Kidney (tissue), 14 donors: ENCODE measurements around the gene FOXC2. TPM values are rescaled to one million over a fixed set of nuclear protein-coding genes. Genes with fewer than 3 reads are reported as not detected.

ENCODE experiments used
- DNase-seq, 5 donors: peaks; one replicate each; pipeline ENCODE4 v3.0.0-alpha.2; 2013 to 2020
- FAIRE-seq: peaks from 2 replicates; lab custom pipeline; 2012; peaks lifted over from hg19 to GRCh38; lab: Jason Lieb, UNC
- H3K27ac ChIP-seq, 2 donors: one replicate each; pipeline ENCODE4 v1.7.0; 2013; ENCODE audit warnings: low read depth in 2 of 2, low read length in 2 of 2, inconsistent platforms in 1 of 2
- H3K27me3 ChIP-seq: one replicate; pipeline ENCODE4 v1.7.1; 2013; ENCODE audit warnings: low read length, inconsistent platforms; ENCODE audit not compliant: control insufficient read depth, insufficient read depth
- H3K36me3 ChIP-seq, 3 donors: one replicate each; pipeline versions ENCODE4 v1.7.0 to v1.7.1; 2013; ENCODE audit warnings: low read length in 3 of 3, control low read depth in 1 of 3, inconsistent platforms in 1 of 3; ENCODE audit not compliant: insufficient read depth in 3 of 3, control insufficient read depth in 2 of 3
- H3K4me1 ChIP-seq, 3 donors: one replicate each; pipeline versions ENCODE4 v1.7.0 to v1.7.1; 2013; ENCODE audit warnings: low read length in 3 of 3, inconsistent platforms in 1 of 3, low read depth in 1 of 3; ENCODE audit not compliant: control insufficient read depth in 2 of 3, insufficient read depth in 2 of 3
- H3K4me3 ChIP-seq, 3 donors: one replicate each; pipeline versions ENCODE4 v1.7.0 to v1.8.1; 2013; ENCODE audit warnings: low read length in 3 of 3, control low read depth in 1 of 3, inconsistent platforms in 1 of 3
- H3K9ac ChIP-seq, 3 donors: one replicate each; pipeline versions ENCODE4 v1.7.0 to v1.7.1; 2013; ENCODE audit warnings: low read length in 3 of 3, control low read depth in 1 of 3, inconsistent platforms in 1 of 3
- H3K9me3 ChIP-seq, 3 donors: one replicate each; pipeline versions ENCODE4 v1.7.0 to v1.7.1; 2013; ENCODE audit warnings: low read length in 3 of 3, control low read depth in 1 of 3, inconsistent platforms in 1 of 3; ENCODE audit not compliant: control insufficient read depth in 2 of 3, insufficient read depth in 1 of 3
- CTCF ChIP-seq: IDR thresholded peaks from 3 replicates; pipeline ENCODE4 v1.5.1; 2012; ENCODE audit warnings: mild to moderate bottlenecking, moderate library complexity, borderline replicate concordance; ENCODE audit not compliant: insufficient read depth; ENCODE audit errors: extremely low read depth
- intact Hi-C: fragments of 100-400 bp; cut with DNase I; formaldehyde crosslinking; loops from one replicate; pipeline ENCODE4 v1.11.1; 2022
- polyA plus RNA-seq: library from polyadenylated mRNA; stranded (reverse); fragments of 350-450 nt; fragmentation: Illumina TruSeq; extraction: RNeasy Lipid Tissue Mini Kit (QIAGEN cat#74804); gene quantifications from one replicate; pipeline ENCODE4 v1.2.3, GENCODE V29; 2014; ENCODE audit warnings: low read depth, low replicate concordance; ENCODE audit not compliant: insufficient read depth
- total RNA-seq: library from RNA; stranded (reverse); fragmentation: NEBNext Ultra II Directional; extraction: Animal tissue kit (Norgen Biotek cat#: 25700); gene quantifications from one replicate; pipeline ENCODE4 v1.2.1, GENCODE V29; 2021
- donor health status: control.
- donor health status: control.
- donor health status: control.
- donor health status: control.
- donor health status: control.
- donor health status: DM: yes; HTN: yes; CAD: no.
- donor health status: Normal renal cell carcinoma (clear cell type).

Gene FOXC2
- total and polyA plus RNA-seq, 2 donors from 2014 or later = 3.8 to 6.3 TPM

- Histone ChIP-seq H3K4me1 (peaks cover 0 to 3% (median 0%) of the 10 kb centered on the region in 3 donors), H3K4me3 (no peak overlapping the region), H3K27ac (no peak overlapping the region), H3K27me3 (peaks cover 29% of the 10 kb centered on the region), H3K9me3 (no peaks in the 10 kb centered on the region), H3K36me3 (no peaks in the 10 kb centered on the region), H3K9ac (peak overlapping the region in 1 of 3 donors; percentile 34)
- DNase-seq = peak in 2 of 5 donors; percentile 53 to 75
- intact Hi-C loops = no loop called here
- no peak for FAIRE-seq
- no peak for TF ChIP-seq CTCF
Observed at GRCh38 chr16:86520317-86521210, 46.1 kb upstream of the FOXC2 start.

GRCh38 chr16:86521236-86522197 is 45.1 kb upstream of the FOXC2 start:
- DNase-seq = peak in 1 of 5 donors; percentile 44
- TF ChIP-seq CTCF = no peak
- intact Hi-C loops = no loop called here
- H3K9ac ChIP-seq = no peak overlapping the region
- H3K4me3 ChIP-seq = no peak overlapping the region
- no peak for FAIRE-seq
- no peak overlapping the region for H3K27ac ChIP-seq
- H3K27me3 ChIP-seq = peaks cover 23% of the 10 kb centered on the region
- H3K9me3 ChIP-seq = no peaks in the 10 kb centered on the region
- H3K36me3 ChIP-seq = no peaks in the 10 kb centered on the region
- H3K4me1 ChIP-seq = peaks cover 0 to 3% (median 0%) of the 10 kb centered on the region in 3 donors

GRCh38 chr16:86522634-86523033 is 44.0 kb upstream of the FOXC2 start:
- no peak for FAIRE-seq
- Histone ChIP-seq H3K4me3 (no peak overlapping the region), H3K9me3 (no peaks in the 10 kb centered on the region), H3K27me3 (peaks cover 14% of the 10 kb centered on the region), H3K36me3 (no peaks in the 10 kb centered on the region), H3K4me1 (peaks cover 0 to 3% (median 0%) of the 10 kb centered on the region in 3 donors), H3K9ac (no peak overlapping the region), H3K27ac (no peak overlapping the region)
- DNase-seq = peak in 1 of 5 donors; percentile 41
- TF ChIP-seq CTCF = no peak
- intact Hi-C loops = no loop called here
